Measurements from ENCODE around the gene BCS1L. TPM values are rescaled to one million over a fixed set of nuclear protein-coding genes. Genes with fewer than 3 reads are reported as not detected.

BCS1L gene
- total and polyA plus RNA-seq, 2 of the 13 experiments (the other 11 are each of a cell fraction or from before 2014, with no cell fraction given), result 48.9 to 76.0 TPM

- TF ChIP-seq ZNF776 (CRISPR knock-in tag; IDR thresholded peaks at IDR 0.05) (no peak), SOX6 (IDR thresholded peaks at IDR 0.05) (no peak), SOX6 (CRISPR knock-in tag; IDR thresholded peaks at IDR 0.05) (no peak), SRSF4 (IDR thresholded peaks at IDR 0.05; ENCODE audit: low read depth, low read length, poor library complexity, severe bottlenecking) (no peak), NR2C2 (CRISPR knock-in tag; IDR thresholded peaks at IDR 0.05; ENCODE audit: borderline replicate concordance) (peak; percentile 70), ZSCAN25 (CRISPR knock-in tag; IDR thresholded peaks at IDR 0.05) (peak; percentile 93)
- TF ChIP-seq, protein P1, sequence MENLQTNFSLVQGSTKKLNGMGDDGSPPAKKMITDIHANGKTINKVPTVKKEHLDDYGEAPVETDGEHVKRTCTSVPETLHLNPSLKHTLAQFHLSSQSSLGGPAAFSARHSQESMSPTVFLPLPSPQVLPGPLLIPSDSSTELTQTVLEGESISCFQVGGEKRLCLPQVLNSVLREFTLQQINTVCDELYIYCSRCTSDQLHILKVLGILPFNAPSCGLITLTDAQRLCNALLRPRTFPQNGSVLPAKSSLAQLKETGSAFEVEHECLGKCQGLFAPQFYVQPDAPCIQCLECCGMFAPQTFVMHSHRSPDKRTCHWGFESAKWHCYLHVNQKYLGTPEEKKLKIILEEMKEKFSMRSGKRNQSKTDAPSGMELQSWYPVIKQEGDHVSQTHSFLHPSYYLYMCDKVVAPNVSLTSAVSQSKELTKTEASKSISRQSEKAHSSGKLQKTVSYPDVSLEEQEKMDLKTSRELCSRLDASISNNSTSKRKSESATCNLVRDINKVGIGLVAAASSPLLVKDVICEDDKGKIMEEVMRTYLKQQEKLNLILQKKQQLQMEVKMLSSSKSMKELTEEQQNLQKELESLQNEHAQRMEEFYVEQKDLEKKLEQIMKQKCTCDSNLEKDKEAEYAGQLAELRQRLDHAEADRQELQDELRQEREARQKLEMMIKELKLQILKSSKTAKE (CRISPR knock-in tag; IDR thresholded peaks at IDR 0.05; ENCODE audit: borderline replicate concordance), result no peak
These were observed 35.1 kb downstream of the BCS1L start (continued) for GRCh38 chr2:218694405-218695145.

GRCh38 chr2:218698885-218699284, 39.4 kb downstream of the BCS1L start:
- POLR2A ChIA-PET, result interaction anchor here (1.6 kb wide), 1 partner anchor 12 kb away, joined by 5 read pairs; the partner anchor contains the start of gene TTLL4
- DNase-seq (ENCODE audit: low spot score) (no peak), ATAC-seq (peak; percentile 30; the same call in 1 of the 3 replicates), FAIRE-seq (no peak)
- H3K27me3 ChIP-seq (ENCODE audit: control insufficient read depth in 1 of 2, insufficient read depth in 2 of 2, low read length in 2 of 2), result no peaks in the 10 kb centered on the region
- intact Hi-C loops (cut with micrococcal nuclease; ENCODE audit: unreplicated experiment) (no loop called here), in situ Hi-C loops (cut with HindIII; ENCODE audit: extremely low pct_ligation_motif_present, low pct_unique_long_range_greater_than_20kb) (no loop called here)
- H3K4me3 ChIP-seq (replicated peaks in 1 of 3; ENCODE audit: insufficient read depth in 1 of 3, low read depth in 2 of 3, low read length in 3 of 3), result no peak overlapping the region
- peaks cover 9% of the 10 kb centered on the region for H3K4me1 ChIP-seq (ENCODE audit: insufficient read depth, low read length)
- H4K20me1 ChIP-seq (ENCODE audit: insufficient read depth, low read length), result no peaks in the 10 kb centered on the region
- H3K36me3 ChIP-seq (replicated peaks in 1 of 2; ENCODE audit: control insufficient read depth in 1 of 2, insufficient read depth in 2 of 2, low read length in 2 of 2), result peaks cover 2 to 15% of the 10 kb centered on the region in 2 experiments; a peak in 3 of 5 replicates
- H3K9me3 ChIP-seq (ENCODE audit: low read length), result no peaks in the 10 kb centered on the region
- WGBS (ENCODE audit: low lambda C conversion rate), result over 99% methylated on average over 7 of the region's 8 CpGs
- CTCF ChIA-PET (ENCODE audit: low intra/inter-chr PET ratio, low total read pairs), result no interaction called here
- BruUV-seq (replicated peaks), result no TSS peak
- H3K27ac ChIP-seq (ENCODE audit: extremely low read length, insufficient read depth, low read length), result no peak overlapping the region
- H3K4me2 ChIP-seq (ENCODE audit: low read depth, low read length), result no peak overlapping the region
- H2AFZ ChIP-seq (ENCODE audit: low read length), result no peak overlapping the region
- no peaks in the 10 kb centered on the region for H3K79me2 ChIP-seq (ENCODE audit: insufficient read depth, low read length)
- no peak overlapping the region for H3K9ac ChIP-seq (ENCODE audit: insufficient read depth, low read depth, low read length)
- TF ChIP-seq ZNF451 (CRISPR knock-in tag; IDR thresholded peaks at IDR 0.05) (no peak), RFXANK (CRISPR knock-in tag; IDR thresholded peaks at IDR 0.05) (no peak), ZFP91 (CRISPR knock-in tag; IDR thresholded peaks at IDR 0.05; ENCODE audit: borderline replicate concordance) (no peak), NKX3-1 (CRISPR knock-in tag; IDR thresholded peaks at IDR 0.05) (no peak), FOXM1 (CRISPR knock-in tag; IDR thresholded peaks at IDR 0.05) (no peak), ZNF282 (IDR thresholded peaks at IDR 0.05; ENCODE audit: partially characterized antibody) (no peak), NONO (IDR thresholded peaks at IDR 0.05) (no peak), NONO (CRISPR knock-in tag; conservative IDR thresholded peaks at IDR 0.05) (no peak), WIZ (CRISPR knock-in tag; IDR thresholded peaks at IDR 0.05) (no peak), RBM39 (IDR thresholded peaks at IDR 0.05; ENCODE audit: low read depth, low read length, poor library complexity, severe bottlenecking) (no peak), SRY (CRISPR knock-in tag; IDR thresholded peaks at IDR 0.05) (no peak)
- TF ChIP-seq, protein P2, sequence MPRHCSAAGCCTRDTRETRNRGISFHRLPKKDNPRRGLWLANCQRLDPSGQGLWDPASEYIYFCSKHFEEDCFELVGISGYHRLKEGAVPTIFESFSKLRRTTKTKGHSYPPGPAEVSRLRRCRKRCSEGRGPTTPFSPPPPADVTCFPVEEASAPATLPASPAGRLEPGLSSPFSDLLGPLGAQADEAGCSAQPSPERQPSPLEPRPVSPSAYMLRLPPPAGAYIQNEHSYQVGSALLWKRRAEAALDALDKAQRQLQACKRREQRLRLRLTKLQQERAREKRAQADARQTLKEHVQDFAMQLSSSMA (CRISPR knock-in tag; IDR thresholded peaks at IDR 0.05), result no peak

Measured in HepG2 (cell line).